ENCODE data around the gene MTHFD1L.

- no peak for TF ChIP-seq CTCF (IDR thresholded peaks at IDR 0.05; ENCODE audit: extremely low read depth in 1 of 2, insufficient read depth in 1 of 2, low read depth in 1 of 2, low read length in 2 of 2)
- no peak for TF ChIP-seq JUN (IDR thresholded peaks at IDR 0.05; ENCODE audit: borderline replicate concordance, insufficient read depth, insufficient read length, low read depth)
- no peak for TF ChIP-seq POLR2A (IDR thresholded peaks at IDR 0.05; ENCODE audit: low read depth, low read length)
- no peak for TF ChIP-seq EZH2 (IDR thresholded peaks at IDR 0.05; ENCODE audit: borderline replicate concordance, low read depth, low read length, severe bottlenecking)
- no peak for TF ChIP-seq POLR2AphosphoS5 (IDR thresholded peaks at IDR 0.05; ENCODE audit: insufficient read depth, low read depth, low read length)
- no peak for TF ChIP-seq FOS (IDR thresholded peaks at IDR 0.05; ENCODE audit: borderline replicate concordance, insufficient read depth, low read length)
- TF ChIP-seq MYC (IDR thresholded peaks at IDR 0.05; ENCODE audit: low read depth, low read length): no peak
Observed at GRCh38 chr6:150949526-150949925, 84.0 kb downstream of the MTHFD1L start.
